Measurements from ENCODE around the gene NEK10. TPM values are rescaled to one million over a fixed set of nuclear protein-coding genes. Genes with fewer than 3 reads are reported as not detected.

Gene NEK10
- total RNA-seq, 1 experiment from 2014 or later, result 4.3 TPM

GRCh38 chr3:27090275-27091041, 278.7 kb downstream of the NEK10 start:
- Histone ChIP-seq H3K27me3 (ENCODE audit: insufficient read depth, low read depth) (no peaks in the 10 kb centered on the region), H3K4me1 (replicated peaks; ENCODE audit: insufficient read depth) (no peaks in the 10 kb centered on the region), H3K27ac (no peak overlapping the region), H3F3A (ENCODE audit: insufficient read depth, low read depth) (no peaks in the 10 kb centered on the region), H3K4me3 (no peak overlapping the region), H2AFZ (no peak overlapping the region), H3K4me2 (no peak overlapping the region), H4K20me1 (ENCODE audit: insufficient read depth) (no peaks in the 10 kb centered on the region), H3K36me3 (ENCODE audit: low read depth) (no peaks in the 10 kb centered on the region), H3K9me3 (ENCODE audit: insufficient read depth, low read depth) (no peaks in the 10 kb centered on the region), H3K79me2 (ENCODE audit: low read depth) (no peaks in the 10 kb centered on the region), H3K9me2 (ENCODE audit: insufficient read depth) (no peaks in the 10 kb centered on the region)
- intact Hi-C loops (cut with micrococcal nuclease; ENCODE audit: unreplicated experiment), result no loop called here
- no peak for DNase-seq
- TF ChIP-seq CTCF (conservative IDR thresholded peaks at IDR 0.05) (no peak), EZH2 (IDR thresholded peaks at IDR 0.05; ENCODE audit: low read depth) (no peak)
- ChIA-PET POLR2A (ENCODE audit: unreplicated experiment) (interaction anchor here (0.6 kb wide), 1 partner anchor 657 kb away, joined by 5 read pairs; no protein-coding TSS in a partner anchor), CTCF (no interaction called here)
- no TSS peak for BruUV-seq (replicated peaks)

GRCh38 chr3:27089645-27090044, 279.5 kb downstream of the NEK10 start:
- H2AFZ ChIP-seq, result no peak overlapping the region
- no peaks in the 10 kb centered on the region for H3K9me3 ChIP-seq (ENCODE audit: insufficient read depth, low read depth)
- no peak overlapping the region for H3K27ac ChIP-seq
- no peaks in the 10 kb centered on the region for H3K27me3 ChIP-seq (ENCODE audit: insufficient read depth, low read depth)
- ChIA-PET CTCF (no interaction called here), POLR2A (ENCODE audit: unreplicated experiment) (no interaction called here)
- H3K36me3 ChIP-seq (ENCODE audit: low read depth), result no peaks in the 10 kb centered on the region
- no peaks in the 10 kb centered on the region for H3F3A ChIP-seq (ENCODE audit: insufficient read depth, low read depth)
- no peaks in the 10 kb centered on the region for H4K20me1 ChIP-seq (ENCODE audit: insufficient read depth)
- no peak overlapping the region for H3K4me2 ChIP-seq
- BruUV-seq (replicated peaks), result no TSS peak
- TF ChIP-seq CTCF (conservative IDR thresholded peaks at IDR 0.05), result no peak
- no peak for TF ChIP-seq EZH2 (IDR thresholded peaks at IDR 0.05; ENCODE audit: low read depth)
- intact Hi-C loops (cut with micrococcal nuclease; ENCODE audit: unreplicated experiment), result no loop called here
- H3K4me3 ChIP-seq, result no peak overlapping the region
- H3K9me2 ChIP-seq (ENCODE audit: insufficient read depth), result no peaks in the 10 kb centered on the region
- H3K79me2 ChIP-seq (ENCODE audit: low read depth), result no peaks in the 10 kb centered on the region
- DNase-seq, result no peak
- no peaks in the 10 kb centered on the region for H3K4me1 ChIP-seq (replicated peaks; ENCODE audit: insufficient read depth)

GRCh38 chr3:27089068-27089467, 280.1 kb downstream of the NEK10 start:
- ChIA-PET POLR2A (ENCODE audit: unreplicated experiment) (no interaction called here), CTCF (no interaction called here)
- Histone ChIP-seq H3K4me3 (no peak overlapping the region), H3K27ac (no peak overlapping the region), H3K79me2 (ENCODE audit: low read depth) (no peaks in the 10 kb centered on the region), H4K20me1 (ENCODE audit: insufficient read depth) (no peaks in the 10 kb centered on the region), H2AFZ (no peak overlapping the region), H3K9me2 (ENCODE audit: insufficient read depth) (no peaks in the 10 kb centered on the region), H3K4me2 (no peak overlapping the region), H3K9me3 (ENCODE audit: insufficient read depth, low read depth) (no peaks in the 10 kb centered on the region), H3F3A (ENCODE audit: insufficient read depth, low read depth) (no peaks in the 10 kb centered on the region), H3K27me3 (ENCODE audit: insufficient read depth, low read depth) (no peaks in the 10 kb centered on the region), H3K4me1 (replicated peaks; ENCODE audit: insufficient read depth) (no peaks in the 10 kb centered on the region), H3K36me3 (ENCODE audit: low read depth) (no peaks in the 10 kb centered on the region)
- intact Hi-C loops (cut with micrococcal nuclease; ENCODE audit: unreplicated experiment), result no loop called here
- no peak for DNase-seq
- TF ChIP-seq EZH2 (IDR thresholded peaks at IDR 0.05; ENCODE audit: low read depth), result no peak
- TF ChIP-seq CTCF (conservative IDR thresholded peaks at IDR 0.05), result no peak
- no TSS peak for BruUV-seq (replicated peaks)

All from PC-9 (cell line).